Measurements from ENCODE around the gene TYW1.
"Not testable (repeated sequence)": the region's sequence is repeated elsewhere in the genome, so short reads cannot be mapped to it uniquely, and the experiment has no call there.

The TYW1 gene

GRCh38 chr7:67099406-67099805, 102.8 kb downstream of the TYW1 start:
- H3K36me3 ChIP-seq (ENCODE audit: insufficient read depth); H3K4me2 ChIP-seq; H2AFZ ChIP-seq (ENCODE audit: low read depth); H3K79me2 ChIP-seq (ENCODE audit: insufficient read depth, low read depth); H3K4me1 ChIP-seq (ENCODE audit: low read depth, poor library complexity, severe bottlenecking); H3K4me3 ChIP-seq (IDR thresholded peaks at IDR 0.05; ENCODE audit: insufficient read depth, low read depth, low read length); H4K20me1 ChIP-seq (ENCODE audit: insufficient read depth); H3K9ac ChIP-seq; H3K27ac ChIP-seq; H3K27me3 ChIP-seq (ENCODE audit: insufficient read depth, low read depth): not testable (repeated sequence)

- H4K20me1 ChIP-seq (ENCODE audit: insufficient read depth); H3K4me1 ChIP-seq (ENCODE audit: low read depth, poor library complexity, severe bottlenecking); H3K36me3 ChIP-seq (ENCODE audit: insufficient read depth); H3K79me2 ChIP-seq (ENCODE audit: insufficient read depth, low read depth); H3K27me3 ChIP-seq (ENCODE audit: insufficient read depth, low read depth); H3K4me2 ChIP-seq; H2AFZ ChIP-seq (ENCODE audit: low read depth); H3K27ac ChIP-seq; H3K9ac ChIP-seq; H3K4me3 ChIP-seq (IDR thresholded peaks at IDR 0.05; ENCODE audit: insufficient read depth, low read depth, low read length): not testable (repeated sequence)
Observed at GRCh38 chr7:67100038-67100437, 103.4 kb downstream of the TYW1 start.

- no peak overlapping the region for H3K4me3 ChIP-seq (IDR thresholded peaks at IDR 0.05; ENCODE audit: insufficient read depth, low read depth, low read length)
- H3K4me1 ChIP-seq (ENCODE audit: low read depth, poor library complexity, severe bottlenecking), result peaks cover 3% of the 10 kb centered on the region
- H3K79me2 ChIP-seq (ENCODE audit: insufficient read depth, low read depth), result no peaks in the 10 kb centered on the region
- TF ChIP-seq CTCF (conservative IDR thresholded peaks at IDR 0.05; ENCODE audit: low read depth, low read length), result no peak
- H3K9ac ChIP-seq, result no peak overlapping the region
- H3K27ac ChIP-seq, result no peak overlapping the region
- H4K20me1 ChIP-seq (ENCODE audit: insufficient read depth), result no peaks in the 10 kb centered on the region
- no peak overlapping the region for H3K4me2 ChIP-seq
- H3K27me3 ChIP-seq (ENCODE audit: insufficient read depth, low read depth), result no peaks in the 10 kb centered on the region
- H3K36me3 ChIP-seq (ENCODE audit: insufficient read depth), result no peaks in the 10 kb centered on the region
- H2AFZ ChIP-seq (ENCODE audit: low read depth), result no peak overlapping the region
Observed at GRCh38 chr7:67100956-67101361, 104.3 kb downstream of the TYW1 start.

GRCh38 chr7:67104937-67105336, 108.3 kb downstream of the TYW1 start:
- not testable (repeated sequence) for H2AFZ ChIP-seq (ENCODE audit: low read depth); H3K36me3 ChIP-seq (ENCODE audit: insufficient read depth); H3K4me1 ChIP-seq (ENCODE audit: low read depth, poor library complexity, severe bottlenecking); H3K27ac ChIP-seq; H3K4me3 ChIP-seq (IDR thresholded peaks at IDR 0.05; ENCODE audit: insufficient read depth, low read depth, low read length); H4K20me1 ChIP-seq (ENCODE audit: insufficient read depth); H3K9ac ChIP-seq; H3K4me2 ChIP-seq; H3K79me2 ChIP-seq (ENCODE audit: insufficient read depth, low read depth); H3K27me3 ChIP-seq (ENCODE audit: insufficient read depth, low read depth)

GRCh38 chr7:67105377-67105776, 108.7 kb downstream of the TYW1 start:
- Histone ChIP-seq H3K4me1 (ENCODE audit: low read depth, poor library complexity, severe bottlenecking) (peaks cover 3% of the 10 kb centered on the region), H3K36me3 (ENCODE audit: insufficient read depth) (no peaks in the 10 kb centered on the region; the same call in 1 of the 2 replicates), H3K4me2 (no peak overlapping the region), H3K4me3 (IDR thresholded peaks at IDR 0.05; ENCODE audit: insufficient read depth, low read depth, low read length) (no peak overlapping the region), H3K9ac (no peak overlapping the region), H3K27me3 (ENCODE audit: insufficient read depth, low read depth) (no peaks in the 10 kb centered on the region), H3K27ac (no peak overlapping the region), H2AFZ (ENCODE audit: low read depth) (no peak overlapping the region), H3K79me2 (ENCODE audit: insufficient read depth, low read depth) (no peaks in the 10 kb centered on the region), H4K20me1 (ENCODE audit: insufficient read depth) (no peaks in the 10 kb centered on the region)
- TF ChIP-seq CTCF (conservative IDR thresholded peaks at IDR 0.05; ENCODE audit: low read depth, low read length), result no peak

- not testable (repeated sequence) for H3K27me3 ChIP-seq (ENCODE audit: insufficient read depth, low read depth); H3K4me2 ChIP-seq; H3K79me2 ChIP-seq (ENCODE audit: insufficient read depth, low read depth); H3K27ac ChIP-seq; H3K4me3 ChIP-seq (IDR thresholded peaks at IDR 0.05; ENCODE audit: insufficient read depth, low read depth, low read length); H3K9ac ChIP-seq; H2AFZ ChIP-seq (ENCODE audit: low read depth); H3K36me3 ChIP-seq (ENCODE audit: insufficient read depth); H3K4me1 ChIP-seq (ENCODE audit: low read depth, poor library complexity, severe bottlenecking); H4K20me1 ChIP-seq (ENCODE audit: insufficient read depth)
Observed at GRCh38 chr7:67106255-67106654, 109.6 kb downstream of the TYW1 start.

- H3K4me2 ChIP-seq; H4K20me1 ChIP-seq (ENCODE audit: insufficient read depth); H3K27ac ChIP-seq; H3K79me2 ChIP-seq (ENCODE audit: insufficient read depth, low read depth); H2AFZ ChIP-seq (ENCODE audit: low read depth); H3K36me3 ChIP-seq (ENCODE audit: insufficient read depth); H3K4me1 ChIP-seq (ENCODE audit: low read depth, poor library complexity, severe bottlenecking); H3K27me3 ChIP-seq (ENCODE audit: insufficient read depth, low read depth); H3K4me3 ChIP-seq (IDR thresholded peaks at IDR 0.05; ENCODE audit: insufficient read depth, low read depth, low read length); H3K9ac ChIP-seq: not testable (repeated sequence)
Observed at GRCh38 chr7:67111342-67111741, 114.7 kb downstream of the TYW1 start.

GRCh38 chr7:67114483-67115246, 118.0 kb downstream of the TYW1 start:
- H3K9ac ChIP-seq; H3K36me3 ChIP-seq (ENCODE audit: insufficient read depth); H3K4me3 ChIP-seq (IDR thresholded peaks at IDR 0.05; ENCODE audit: insufficient read depth, low read depth, low read length); H4K20me1 ChIP-seq (ENCODE audit: insufficient read depth); H3K79me2 ChIP-seq (ENCODE audit: insufficient read depth, low read depth); H2AFZ ChIP-seq (ENCODE audit: low read depth); H3K4me1 ChIP-seq (ENCODE audit: low read depth, poor library complexity, severe bottlenecking); H3K4me2 ChIP-seq; H3K27me3 ChIP-seq (ENCODE audit: insufficient read depth, low read depth); H3K27ac ChIP-seq: not testable (repeated sequence)

- H3K27ac ChIP-seq; H4K20me1 ChIP-seq (ENCODE audit: insufficient read depth); H3K27me3 ChIP-seq (ENCODE audit: insufficient read depth, low read depth); H3K4me1 ChIP-seq (ENCODE audit: low read depth, poor library complexity, severe bottlenecking); H3K9ac ChIP-seq; H3K4me3 ChIP-seq (IDR thresholded peaks at IDR 0.05; ENCODE audit: insufficient read depth, low read depth, low read length); H3K79me2 ChIP-seq (ENCODE audit: insufficient read depth, low read depth); H3K36me3 ChIP-seq (ENCODE audit: insufficient read depth); H3K4me2 ChIP-seq; H2AFZ ChIP-seq (ENCODE audit: low read depth): not testable (repeated sequence)
Observed at GRCh38 chr7:67120491-67120890, 123.9 kb downstream of the TYW1 start.
